GM18909 (cell line): ENCODE data around the gene LYPD5.

Experiments
- ATAC-seq: cut with Tn5 transposase; IDR thresholded peaks from one replicate; pipeline ENCODE4 v1.9.1; 2021; ENCODE audit warnings: mild to moderate bottlenecking; ENCODE audit not compliant: unreplicated experiment, poor library complexity

LYPD5 gene

GRCh38 chr19:43754503-43755255, 47.6 kb downstream of the LYPD5 start, which contains the start of gene SMG9:
Gene SMG9 (minus strand): TSS chr19:43754962. CDS start chr19:43750741, 4,221 bp downstream.
- ATAC-seq: peak; percentile 66

GRCh38 chr19:43754253-43754502, 48.1 kb downstream of the LYPD5 start:
- no peak for ATAC-seq

- ATAC-seq: no peak
Observed at GRCh38 chr19:43752287-43752875, 49.9 kb downstream of the LYPD5 start.

GRCh38 chr19:43751466-43752220, 50.6 kb downstream of the LYPD5 start:
- ATAC-seq: no peak

GRCh38 chr19:43749898-43750297, 52.3 kb downstream of the LYPD5 start:
- ATAC-seq: no peak

- no peak for ATAC-seq
Observed at GRCh38 chr19:43749152-43749551, 53.1 kb downstream of the LYPD5 start.

GRCh38 chr19:43748685-43749084, 53.6 kb downstream of the LYPD5 start:
- ATAC-seq: no peak

- ATAC-seq: no peak
Observed at GRCh38 chr19:43748205-43748594, 54.0 kb downstream of the LYPD5 start.

- ATAC-seq: peak; percentile 52
Observed at GRCh38 chr19:43747557-43748204, 54.6 kb downstream of the LYPD5 start.
